GM12801 (cell line): ENCODE measurements around the gene MAPK8IP2.

Source experiments
- CTCF ChIP-seq: IDR thresholded peaks from one replicate; pipeline ENCODE4 v1.5.1; 2011; ENCODE audit warnings: control low read depth; ENCODE audit not compliant: insufficient read length; ENCODE audit errors: extremely low read depth

Gene MAPK8IP2

GRCh38 chr22:50628543-50629134, 28.0 kb downstream of the MAPK8IP2 start:
- no peak for TF ChIP-seq CTCF

GRCh38 chr22:50630376-50630775, 29.8 kb downstream of the MAPK8IP2 start:
- no peak for TF ChIP-seq CTCF

GRCh38 chr22:50633086-50633485, 32.5 kb downstream of the MAPK8IP2 start:
- no peak for TF ChIP-seq CTCF

GRCh38 chr22:50633771-50634170, 33.2 kb downstream of the MAPK8IP2 start:
- no peak for TF ChIP-seq CTCF

- no peak for TF ChIP-seq CTCF
Observed at GRCh38 chr22:50635591-50635990, 35.0 kb downstream of the MAPK8IP2 start.

GRCh38 chr22:50640857-50641647, 40.5 kb downstream of the MAPK8IP2 start:
- TF ChIP-seq CTCF = no peak

- no peak for TF ChIP-seq CTCF
Observed at GRCh38 chr22:50641696-50642607, 41.4 kb downstream of the MAPK8IP2 start.
